OCI-LY1 (cell line): Measurements from ENCODE around the gene MCCD1.

Experiments
- H2AFZ ChIP-seq: fragments of 200-600 bp; sonication (generic), shearing (Covaris generic); 2 replicates; pipeline ENCODE4 v1.6.0; 2014; ENCODE audit warnings: antibody characterized with exemption, mild to moderate bottlenecking, low read length
- H3F3A ChIP-seq: fragments of 200-600 bp; sonication (generic), shearing (Covaris generic); 2 replicates; pipeline ENCODE4 v1.6.0; 2014; ENCODE audit warnings: mild to moderate bottlenecking, antibody characterized with exemption, low read length, moderate library complexity; ENCODE audit not compliant: insufficient read depth
- H3K27ac ChIP-seq: fragments of 200-600 bp; sonication (generic); 2 replicates; pipeline ENCODE4 v1.5.1; 2014; ENCODE audit warnings: low read length, mixed run types, mild to moderate bottlenecking, low read depth; ENCODE audit not compliant: poor library complexity, severe bottlenecking
- H3K27me3 ChIP-seq: fragments of 200-600 bp; sonication (generic); 2 replicates; pipeline ENCODE4 v1.6.0; 2014; ENCODE audit warnings: antibody characterized with exemption, mild to moderate bottlenecking, low read length, moderate library complexity; ENCODE audit not compliant: insufficient read depth
- H3K36me3 ChIP-seq: fragments of 200-600 bp; sonication (generic); 2 replicates; pipeline ENCODE4 v1.6.1; 2014; ENCODE audit warnings: mild to moderate bottlenecking, antibody characterized with exemption, low read length, moderate library complexity, mixed read lengths; ENCODE audit not compliant: insufficient read depth
- H3K4me1 ChIP-seq: fragments of 200-600 bp; sonication (generic); 2 replicates; pipeline ENCODE4 v1.5.1; 2014; ENCODE audit warnings: mild to moderate bottlenecking, low read length, moderate library complexity; ENCODE audit not compliant: insufficient read depth, severe bottlenecking
- H3K4me2 ChIP-seq: fragments of 200-600 bp; sonication (generic), shearing (Covaris generic); 2 replicates; pipeline ENCODE4 v1.6.1; 2014; ENCODE audit warnings: low read length
- H3K4me3 ChIP-seq: fragments of 200-600 bp; sonication (generic); 2 replicates; pipeline ENCODE4 v1.5.1; 2014; ENCODE audit warnings: low read length, low read depth, mild to moderate bottlenecking, mixed read lengths; ENCODE audit not compliant: poor library complexity, severe bottlenecking
- H3K79me2 ChIP-seq: fragments of 200-600 bp; shearing (Covaris generic); 2 replicates; pipeline ENCODE4 v1.6.1; 2016; ENCODE audit warnings: mixed run types, low read length, mixed read lengths; ENCODE audit not compliant: insufficient read depth
- H3K9ac ChIP-seq: fragments of 200-600 bp; sonication (generic), shearing (Covaris generic); 2 replicates; pipeline ENCODE4 v1.6.1; 2014; ENCODE audit warnings: mild to moderate bottlenecking, low read length, mixed read lengths
- H3K9me2 ChIP-seq: fragments of 200-600 bp; sonication (generic), shearing (Covaris generic); 2 replicates; pipeline ENCODE4 v1.6.1; 2014; ENCODE audit warnings: low read depth, mild to moderate bottlenecking, low read length, mixed read lengths
- H3K9me3 ChIP-seq: fragments of 200-600 bp; shearing (Covaris generic); 2 replicates; pipeline ENCODE4 v1.6.1; 2014; ENCODE audit warnings: low read length, mixed read lengths
- H4K20me1 ChIP-seq: fragments of 200-600 bp; sonication (generic), shearing (Covaris generic); 2 replicates; pipeline ENCODE4 v1.6.0; 2016; ENCODE audit warnings: mild to moderate bottlenecking, low read length; ENCODE audit not compliant: insufficient read depth
- EZH2 ChIP-seq: fragments of 200-600 bp; sonication (generic), shearing (Covaris generic); IDR thresholded peaks from 2 replicates; pipeline ENCODE4 v1.8.0; 2017; ENCODE audit warnings: borderline replicate concordance, mixed run types, mild to moderate bottlenecking, antibody characterized with exemption, low read length, moderate library complexity, mixed read lengths
- TF ChIP-seq, protein P1 (sequence below): fragments of 200-600 bp; sonication (generic), shearing (Covaris generic); IDR thresholded peaks from 2 replicates; pipeline ENCODE4 v1.5.1; 2017; ENCODE audit warnings: mild to moderate bottlenecking, antibody characterized with exemption, low read length, moderate library complexity, mixed read lengths

The MCCD1 gene

DNA sequence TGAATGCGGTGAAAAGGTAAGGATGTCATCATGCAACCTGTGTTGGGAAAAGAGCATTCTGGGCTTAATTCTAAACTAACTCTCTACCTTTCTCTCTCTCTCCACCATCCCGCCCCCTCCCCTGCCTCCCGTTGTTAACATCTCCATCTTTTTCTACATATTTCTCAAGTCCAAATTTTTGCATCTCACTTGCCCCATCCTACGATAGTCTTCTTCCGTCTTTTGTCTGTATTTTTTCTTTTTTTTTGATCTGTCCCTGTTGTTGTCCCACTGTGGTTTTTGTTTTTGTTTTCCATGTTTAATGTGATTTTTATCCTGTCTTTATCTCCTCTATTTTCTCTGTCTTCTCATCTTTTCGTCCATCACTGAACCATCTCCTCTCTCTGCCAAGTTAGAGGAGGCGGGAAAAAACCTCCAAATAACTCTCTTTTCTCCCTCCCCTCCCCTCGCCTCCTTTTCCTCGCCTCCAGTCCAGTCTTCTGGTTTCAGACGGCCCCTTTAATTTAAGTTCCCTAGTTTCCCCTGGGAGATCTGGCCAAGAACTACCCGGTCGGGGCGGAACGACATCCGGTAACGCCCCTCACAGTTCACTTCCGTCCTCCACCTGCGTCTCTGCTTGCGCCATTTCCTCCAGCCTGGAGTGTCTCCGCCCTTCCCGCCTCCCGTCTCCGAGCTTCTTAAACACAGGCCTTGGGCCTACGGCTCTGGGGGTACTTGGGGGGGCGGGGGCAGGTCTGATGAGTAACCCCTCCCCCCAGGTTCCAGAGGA, 18.4 kb downstream of the MCCD1 start, which contains the start of gene NFKBIL1:
Gene NFKBIL1, plus strand, starts transcription at position 651 of the 769 bp plus-strand sequence. Its CDS starts 87 bp downstream, at position 738.
- Histone ChIP-seq H3F3A (no peaks in the 10 kb centered on the region), H3K9me3 (no peaks in the 10 kb centered on the region), H4K20me1 (no peaks in the 10 kb centered on the region), H2AFZ (peak within 1 kb of the TSS; percentile 76), H3K27ac (peak within 1 kb of the TSS; percentile 75), H3K9ac (peak within 1 kb of the TSS; percentile 77), H3K79me2 (no peaks in the 10 kb centered on the region), H3K4me3 (peak within 1 kb of the TSS; percentile 64), H3K36me3 (peaks cover 7% of the 10 kb centered on the region), H3K4me1 (peaks cover 66% of the 10 kb centered on the region), H3K27me3 (no peaks in the 10 kb centered on the region), H3K4me2 (peak within 1 kb of the TSS; percentile 92), H3K9me2 (no peaks in the 10 kb centered on the region)
- no peak for TF ChIP-seq EZH2
- TF ChIP-seq, protein P1, sequence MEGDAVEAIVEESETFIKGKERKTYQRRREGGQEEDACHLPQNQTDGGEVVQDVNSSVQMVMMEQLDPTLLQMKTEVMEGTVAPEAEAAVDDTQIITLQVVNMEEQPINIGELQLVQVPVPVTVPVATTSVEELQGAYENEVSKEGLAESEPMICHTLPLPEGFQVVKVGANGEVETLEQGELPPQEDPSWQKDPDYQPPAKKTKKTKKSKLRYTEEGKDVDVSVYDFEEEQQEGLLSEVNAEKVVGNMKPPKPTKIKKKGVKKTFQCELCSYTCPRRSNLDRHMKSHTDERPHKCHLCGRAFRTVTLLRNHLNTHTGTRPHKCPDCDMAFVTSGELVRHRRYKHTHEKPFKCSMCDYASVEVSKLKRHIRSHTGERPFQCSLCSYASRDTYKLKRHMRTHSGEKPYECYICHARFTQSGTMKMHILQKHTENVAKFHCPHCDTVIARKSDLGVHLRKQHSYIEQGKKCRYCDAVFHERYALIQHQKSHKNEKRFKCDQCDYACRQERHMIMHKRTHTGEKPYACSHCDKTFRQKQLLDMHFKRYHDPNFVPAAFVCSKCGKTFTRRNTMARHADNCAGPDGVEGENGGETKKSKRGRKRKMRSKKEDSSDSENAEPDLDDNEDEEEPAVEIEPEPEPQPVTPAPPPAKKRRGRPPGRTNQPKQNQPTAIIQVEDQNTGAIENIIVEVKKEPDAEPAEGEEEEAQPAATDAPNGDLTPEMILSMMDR = no peak

DNA sequence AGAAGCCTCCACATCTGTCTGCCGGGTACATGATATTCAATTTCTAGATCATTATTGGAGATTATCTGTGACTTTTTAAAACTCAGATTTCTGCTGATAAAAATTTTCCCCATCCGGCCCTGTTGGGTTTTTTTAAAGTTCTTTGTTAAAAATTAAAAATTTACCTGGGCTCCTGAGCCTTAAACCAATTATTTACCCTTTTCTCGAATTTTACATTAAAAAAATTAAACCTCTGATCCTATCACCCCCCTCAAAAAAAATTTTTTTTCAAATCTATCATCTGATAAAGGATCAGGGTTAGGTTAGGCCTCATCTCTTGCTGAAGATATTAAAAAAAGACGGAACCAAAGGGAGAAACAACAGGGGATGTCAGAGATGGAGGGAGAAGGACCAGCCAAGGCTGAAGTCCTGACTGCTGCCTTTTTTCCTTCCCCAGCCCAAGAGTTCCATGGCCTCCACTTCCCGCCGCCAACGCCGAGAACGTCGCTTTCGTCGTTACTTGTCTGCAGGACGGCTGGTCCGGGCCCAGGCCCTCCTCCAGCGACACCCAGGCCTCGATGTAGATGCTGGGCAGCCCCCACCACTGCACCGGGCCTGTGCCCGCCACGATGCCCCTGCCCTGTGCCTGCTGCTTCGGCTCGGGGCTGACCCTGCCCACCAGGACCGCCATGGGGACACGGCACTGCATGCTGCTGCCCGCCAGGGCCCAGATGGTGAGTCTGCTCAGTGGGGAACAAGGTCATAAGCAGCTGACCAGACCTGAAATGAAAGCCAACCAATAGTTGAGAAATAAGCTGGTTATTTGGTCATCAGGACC, 19.2 kb downstream of the MCCD1 start:
- Histone ChIP-seq H3K79me2 (no peaks in the 10 kb centered on the region), H3K36me3 (peaks cover 7% of the 10 kb centered on the region), H3K27me3 (no peaks in the 10 kb centered on the region), H3K4me2 (peak overlapping the region; percentile 92), H3F3A (no peaks in the 10 kb centered on the region), H4K20me1 (no peaks in the 10 kb centered on the region), H2AFZ (no peak overlapping the region), H3K4me1 (peaks cover 61% of the 10 kb centered on the region), H3K4me3 (peak overlapping the region; percentile 64), H3K9me2 (no peaks in the 10 kb centered on the region), H3K27ac (peak overlapping the region; percentile 75), H3K9ac (peak overlapping the region; percentile 77), H3K9me3 (no peaks in the 10 kb centered on the region)
- TF ChIP-seq, protein P1 = no peak
- TF ChIP-seq EZH2 = no peak

DNA sequence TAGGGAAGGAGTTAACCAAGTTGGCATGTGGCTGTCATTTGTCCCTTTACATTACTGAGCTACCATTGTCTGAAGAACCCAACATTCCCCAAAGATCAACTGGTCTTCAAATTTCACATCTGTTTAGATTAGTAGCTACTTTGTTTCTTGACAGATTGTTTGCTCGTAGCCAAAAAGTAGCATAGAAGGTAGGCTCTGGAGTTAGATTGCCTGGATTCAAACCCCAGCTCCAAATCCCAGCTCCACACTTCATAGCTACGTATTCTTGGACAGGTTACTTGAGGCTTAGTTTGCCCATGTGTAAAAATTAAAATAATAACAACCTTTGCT, 19.7 kb downstream of the MCCD1 start:
- peak overlapping the region; percentile 92 for H3K4me2 ChIP-seq

More for the DNA sequence above, 19.7 kb downstream of the MCCD1 start:
- Histone ChIP-seq H3K4me1 (peaks cover 56% of the 10 kb centered on the region), H4K20me1 (no peaks in the 10 kb centered on the region), H3F3A (no peaks in the 10 kb centered on the region), H2AFZ (no peak overlapping the region), H3K9me2 (no peaks in the 10 kb centered on the region), H3K79me2 (no peaks in the 10 kb centered on the region), H3K9ac (peak overlapping the region; percentile 77; the same call in 1 of the 2 replicates), H3K4me3 (peak overlapping the region; percentile 64), H3K27ac (peak overlapping the region; percentile 75), H3K36me3 (peaks cover 7% of the 10 kb centered on the region), H3K9me3 (no peaks in the 10 kb centered on the region), H3K27me3 (no peaks in the 10 kb centered on the region)
- TF ChIP-seq, protein P1 = no peak
- no peak for TF ChIP-seq EZH2
